Panc1 (cell line): Measurements from ENCODE around the gene PPFIA1.

Experiments
- TCF7L2 ChIP-seq: IDR thresholded peaks from 2 replicates; pipeline ENCODE4 v1.6.1; 2011; ENCODE audit warnings: mild to moderate bottlenecking, low read depth, low read length, inconsistent platforms
- TF ChIP-seq, protein P1 (sequence below): fragments of 450-650 bp; IDR thresholded peaks from 2 replicates; pipeline ENCODE4 v1.5.1; 2017; ENCODE audit warnings: mild to moderate bottlenecking

DNA sequence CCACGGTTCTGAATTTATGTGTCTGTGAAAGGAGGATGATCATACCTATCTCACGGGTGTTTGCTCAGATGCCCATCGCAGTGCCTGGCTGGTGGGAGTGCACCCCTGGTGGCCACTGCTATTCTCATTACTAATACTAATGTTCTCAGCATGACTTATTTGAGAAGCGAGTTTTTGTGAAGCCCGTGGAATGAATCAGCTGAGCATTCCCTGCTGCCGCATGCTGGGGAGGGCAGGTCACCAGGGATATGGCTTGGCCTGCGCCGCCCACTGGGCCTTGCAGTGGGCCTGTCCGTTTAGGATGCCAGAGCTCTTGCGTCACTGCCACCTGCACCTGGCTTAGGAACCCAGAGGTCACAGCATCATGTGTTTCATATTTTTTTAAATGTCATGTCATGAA, 144.7 kb downstream of the PPFIA1 start:
- TF ChIP-seq, protein P1, sequence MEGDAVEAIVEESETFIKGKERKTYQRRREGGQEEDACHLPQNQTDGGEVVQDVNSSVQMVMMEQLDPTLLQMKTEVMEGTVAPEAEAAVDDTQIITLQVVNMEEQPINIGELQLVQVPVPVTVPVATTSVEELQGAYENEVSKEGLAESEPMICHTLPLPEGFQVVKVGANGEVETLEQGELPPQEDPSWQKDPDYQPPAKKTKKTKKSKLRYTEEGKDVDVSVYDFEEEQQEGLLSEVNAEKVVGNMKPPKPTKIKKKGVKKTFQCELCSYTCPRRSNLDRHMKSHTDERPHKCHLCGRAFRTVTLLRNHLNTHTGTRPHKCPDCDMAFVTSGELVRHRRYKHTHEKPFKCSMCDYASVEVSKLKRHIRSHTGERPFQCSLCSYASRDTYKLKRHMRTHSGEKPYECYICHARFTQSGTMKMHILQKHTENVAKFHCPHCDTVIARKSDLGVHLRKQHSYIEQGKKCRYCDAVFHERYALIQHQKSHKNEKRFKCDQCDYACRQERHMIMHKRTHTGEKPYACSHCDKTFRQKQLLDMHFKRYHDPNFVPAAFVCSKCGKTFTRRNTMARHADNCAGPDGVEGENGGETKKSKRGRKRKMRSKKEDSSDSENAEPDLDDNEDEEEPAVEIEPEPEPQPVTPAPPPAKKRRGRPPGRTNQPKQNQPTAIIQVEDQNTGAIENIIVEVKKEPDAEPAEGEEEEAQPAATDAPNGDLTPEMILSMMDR: no peak
- no peak for TF ChIP-seq TCF7L2
